SK-N-MC (cell line): ENCODE results near the gene NFKB2.
A peak's percentile ranks its signal among the peaks of the same experiment; 100 is the strongest.

Source experiments
- DNase-seq: peaks from one replicate; pipeline ENCODE4 v3.0.0-alpha.2; 2011; ENCODE audit warnings: low read depth, low spot score
- H3K27ac ChIP-seq: fragments of 200-600 bp; sonication (generic); 2 replicates; pipeline ENCODE4 v1.5.1; 2016; ENCODE audit warnings: mixed run types
- H3K36me3 ChIP-seq: fragments of 200-600 bp; sonication (generic); 2 replicates; pipeline ENCODE4 v1.6.1; 2017; ENCODE audit warnings: antibody characterized with exemption, low read length, mixed read lengths; ENCODE audit not compliant: insufficient read depth
- H3K4me3 ChIP-seq: fragments of 200-600 bp; sonication (generic); 2 replicates; pipeline ENCODE4 v1.5.1; 2016
- H3K9ac ChIP-seq: fragments of 200-600 bp; sonication (generic); 2 replicates; pipeline ENCODE4 v1.8.0; 2017; ENCODE audit warnings: mixed run types, mixed read lengths; ENCODE audit not compliant: insufficient read length
- H3K9me3 ChIP-seq: fragments of 200-600 bp; sonication (generic); 2 replicates; pipeline ENCODE4 v1.6.1; 2017; ENCODE audit warnings: low read depth, mild to moderate bottlenecking, antibody characterized with exemption, low read length, moderate library complexity, mixed read lengths
- EZH2 ChIP-seq: fragments of 200-600 bp; sonication (generic); IDR thresholded peaks from one replicate; pipeline ENCODE4 v1.6.1; 2017; ENCODE audit warnings: antibody characterized with exemption
- FOXP2 ChIP-seq: optimal IDR thresholded peaks from 2 replicates; pipeline ENCODE3; 2011; ENCODE audit warnings: mild to moderate bottlenecking, moderate library complexity; ENCODE audit not compliant: insufficient read depth; ENCODE audit errors: extremely low read length, control extremely low read depth
- POLR2AphosphoS5 ChIP-seq: IDR thresholded peaks from 2 replicates; pipeline ENCODE4 v1.6.1; 2012; ENCODE audit warnings: mild to moderate bottlenecking, low read depth, low read length, borderline replicate concordance

NFKB2 gene

GRCh38 chr10:102409604-102410428 lies 14.3 kb downstream of the NFKB2 start:
- H3K9ac ChIP-seq = no peak overlapping the region
- TF ChIP-seq FOXP2 = no peak
- no peak for TF ChIP-seq POLR2AphosphoS5
- no peak for TF ChIP-seq EZH2
- no peaks in the 10 kb centered on the region for H3K36me3 ChIP-seq
- H3K4me3 ChIP-seq = peak overlapping the region; percentile 71
- no peak for DNase-seq
- peak overlapping the region; percentile 19; the same call in 1 of the 2 replicates for H3K27ac ChIP-seq
- H3K9me3 ChIP-seq = no peaks in the 10 kb centered on the region

DNA sequence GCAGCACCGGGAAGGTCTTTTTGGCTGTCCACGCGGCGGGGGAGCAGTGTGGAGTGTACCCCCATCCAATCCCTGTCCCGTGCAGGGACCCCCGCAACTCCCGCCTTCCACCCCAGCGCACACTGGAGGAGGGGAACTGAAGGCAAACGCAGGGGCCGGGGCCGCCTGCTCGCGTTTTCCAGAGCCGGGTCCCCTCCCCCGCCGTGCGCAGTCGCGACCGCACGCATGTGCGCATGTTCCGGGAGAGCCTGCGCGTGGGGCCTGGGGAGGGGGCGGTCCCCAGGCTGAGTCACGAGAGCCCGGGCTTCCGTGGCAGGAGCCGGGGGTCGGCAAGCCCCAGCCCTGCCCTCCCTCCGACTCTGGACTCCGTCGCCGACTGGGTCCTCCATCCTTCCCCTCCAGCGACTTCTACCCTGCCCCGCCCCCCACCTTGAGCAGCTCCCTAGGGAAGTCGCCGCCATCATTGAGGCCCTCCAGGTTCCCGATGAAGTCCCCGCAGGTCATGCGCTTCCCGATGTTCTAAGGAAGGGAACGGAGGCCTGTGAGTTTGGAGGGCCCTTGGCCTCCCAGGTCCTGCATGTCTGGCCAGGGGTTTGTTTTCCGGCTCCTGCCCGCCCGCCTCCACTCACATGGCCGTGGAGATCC lies 15.0 kb downstream of the NFKB2 start:
- H3K4me3 ChIP-seq = peak overlapping the region; percentile 71
- DNase-seq = no peak
- no peak overlapping the region for H3K9ac ChIP-seq

DNA sequence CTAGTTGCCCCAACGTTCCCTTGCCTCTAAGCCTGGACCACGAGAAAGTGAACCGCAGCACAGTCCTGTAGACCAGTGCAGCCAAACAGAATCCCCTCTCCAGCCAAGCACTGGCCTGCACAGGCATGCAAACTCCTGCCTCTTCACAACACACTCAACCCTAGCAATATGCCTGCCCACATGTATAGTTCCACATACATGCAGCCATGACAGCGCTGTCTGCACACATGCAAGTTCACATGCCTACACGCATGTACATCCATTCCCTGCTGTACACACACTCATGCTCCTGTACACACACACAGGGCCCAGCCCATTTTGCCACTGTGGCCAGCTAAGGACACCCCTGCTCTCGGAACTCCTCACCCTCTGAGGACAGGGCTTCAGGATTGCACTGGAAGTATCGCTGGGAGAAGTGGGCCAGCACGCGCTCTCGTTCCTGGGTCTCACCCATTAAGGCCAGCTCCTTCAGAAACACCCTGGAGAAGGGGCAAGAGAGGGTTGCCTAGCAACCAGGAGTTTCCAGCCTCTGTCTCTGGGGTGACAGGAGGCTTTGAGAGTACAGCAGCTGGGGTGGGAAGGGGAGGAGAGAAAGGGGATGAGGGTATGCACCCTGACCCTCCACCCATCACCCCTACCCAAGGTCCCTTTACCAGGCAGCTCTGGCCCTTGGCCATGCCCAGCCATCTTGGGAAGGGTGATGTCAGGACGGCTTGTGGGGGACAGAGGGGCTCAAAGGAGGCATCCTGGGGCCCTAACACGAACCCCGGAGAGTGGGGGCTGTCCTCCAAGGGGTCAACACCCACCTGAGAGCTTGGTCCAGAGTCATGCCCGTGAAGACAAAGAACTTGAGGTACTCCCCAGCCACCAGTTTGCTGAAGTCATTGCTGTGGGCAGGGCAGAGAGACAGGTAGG lies 16.1 kb downstream of the NFKB2 start:
- Histone ChIP-seq H3K36me3 (no peaks in the 10 kb centered on the region), H3K4me3 (no peak overlapping the region), H3K9me3 (no peaks in the 10 kb centered on the region), H3K9ac (no peak overlapping the region), H3K27ac (no peak overlapping the region)
- TF ChIP-seq FOXP2 = no peak
- TF ChIP-seq POLR2AphosphoS5 = no peak
- TF ChIP-seq EZH2 = no peak
- no peak for DNase-seq

More for the DNA sequence above, 15.0 kb downstream of the NFKB2 start:
- TF ChIP-seq EZH2 = no peak
- peak; percentile 49; the same call in 1 of the 2 replicates for TF ChIP-seq POLR2AphosphoS5
- Histone ChIP-seq H3K27ac (peak overlapping the region; percentile 19; the same call in 1 of the 2 replicates), H3K36me3 (no peaks in the 10 kb centered on the region), H3K9me3 (no peaks in the 10 kb centered on the region)

DNA sequence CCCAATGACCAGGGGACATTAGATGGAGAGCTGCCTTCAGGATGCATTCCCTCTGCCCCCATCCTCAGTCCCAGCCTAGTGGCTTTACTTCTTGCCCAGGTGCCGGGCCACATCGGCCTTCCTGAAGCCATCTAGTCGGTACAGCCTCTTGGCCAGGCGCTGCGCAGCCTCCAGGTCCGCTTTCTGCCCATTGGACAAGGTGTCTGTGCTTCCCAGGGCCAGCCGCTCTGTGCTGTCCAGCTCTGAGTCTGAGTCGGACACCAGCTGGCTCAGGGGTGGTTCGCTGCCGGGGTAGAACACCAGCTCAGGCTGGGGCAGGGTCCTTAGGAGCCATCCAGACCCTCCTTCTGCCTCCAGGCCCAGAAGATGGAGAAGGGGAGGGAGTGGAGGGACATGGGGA lies 16.8 kb downstream of the NFKB2 start:
- no peak for TF ChIP-seq FOXP2
- TF ChIP-seq EZH2 = no peak
- no peak for TF ChIP-seq POLR2AphosphoS5
- Histone ChIP-seq H3K4me3 (no peak overlapping the region), H3K9ac (no peak overlapping the region), H3K36me3 (no peaks in the 10 kb centered on the region), H3K9me3 (no peaks in the 10 kb centered on the region), H3K27ac (no peak overlapping the region)
- no peak for DNase-seq

GRCh38 chr10:102413053-102413705 lies 17.7 kb downstream of the NFKB2 start:
- Histone ChIP-seq H3K4me3 (no peak overlapping the region), H3K36me3 (no peaks in the 10 kb centered on the region), H3K27ac (no peak overlapping the region), H3K9ac (no peak overlapping the region), H3K9me3 (no peaks in the 10 kb centered on the region)
- TF ChIP-seq FOXP2 (no peak), POLR2AphosphoS5 (no peak), EZH2 (no peak)
- no peak for DNase-seq

GRCh38 chr10:102413806-102414561 lies 18.5 kb downstream of the NFKB2 start:
- Histone ChIP-seq H3K36me3 (no peaks in the 10 kb centered on the region), H3K4me3 (no peak overlapping the region), H3K27ac (no peak overlapping the region), H3K9ac (no peak overlapping the region), H3K9me3 (no peaks in the 10 kb centered on the region)
- DNase-seq = no peak
- TF ChIP-seq POLR2AphosphoS5 (no peak), FOXP2 (no peak), EZH2 (no peak)

DNA sequence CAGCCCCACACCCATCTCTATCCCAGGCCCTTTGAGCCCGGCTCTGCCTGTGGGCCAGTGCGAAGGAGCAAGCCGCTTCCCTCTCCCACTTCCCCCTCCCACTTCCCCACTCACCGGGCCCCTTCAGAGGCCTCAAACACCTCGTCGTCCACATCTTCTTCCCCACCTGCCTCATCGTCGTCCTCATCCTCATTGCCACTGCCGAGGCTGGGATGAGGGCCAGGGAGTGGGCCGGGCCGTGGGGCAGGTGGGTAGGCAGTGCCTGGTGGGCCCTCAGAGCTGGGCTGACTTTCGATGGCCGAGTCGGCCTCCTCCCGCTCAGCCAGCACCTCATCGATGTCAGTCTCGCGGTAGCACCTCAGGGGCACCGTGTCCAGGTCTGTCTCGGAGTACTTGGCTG lies 19.2 kb downstream of the NFKB2 start:
- Histone ChIP-seq H3K36me3 (no peaks in the 10 kb centered on the region), H3K27ac (no peak overlapping the region), H3K4me3 (no peak overlapping the region), H3K9ac (no peak overlapping the region), H3K9me3 (no peaks in the 10 kb centered on the region)
- TF ChIP-seq EZH2 (no peak), FOXP2 (no peak), POLR2AphosphoS5 (no peak)
- no peak for DNase-seq
